Gastrocnemius medialis (tissue), 4 donors: ENCODE data around the gene ACOX2. TPM values are rescaled to one million over a fixed set of nuclear protein-coding genes. Genes with fewer than 3 reads are reported as not detected.

Source experiments
- ATAC-seq, 2 donors: fragments of 150-250 bp; one replicate each; pipeline ENCODE4 v1.9.1; 2016
- DNase-seq, 2 donors: peaks; one replicate each; pipeline ENCODE4 v3.0.0-alpha.2; 2019
- H3K27ac ChIP-seq, 4 donors: fragments of 200-600 bp; sonication (generic); 1 replicate in 1 of 4; 2 replicates in 3 of 4; pipeline ENCODE4 v1.5.1; 2016 to 2018; ENCODE audit warnings: mild to moderate bottlenecking in 2 of 4, moderate library complexity in 1 of 4
- H3K27me3 ChIP-seq, 3 donors: fragments of 200-600 bp; sonication (generic) in 2 of 3; 1 replicate in 1 of 3; 2 replicates in 2 of 3; pipeline versions ENCODE4 v1.5.1 to v1.6.0; 2016 to 2019; ENCODE audit warnings: mild to moderate bottlenecking in 1 of 3, moderate library complexity in 1 of 3
- H3K36me3 ChIP-seq, 2 donors: fragments of 200-600 bp; sonication (generic) in 1 of 2; one replicate each; pipeline ENCODE4 v1.5.1; 2017 to 2018
- H3K4me1 ChIP-seq, 2 donors: fragments of 200-600 bp; sonication (generic) in 1 of 2; one replicate each; pipeline ENCODE4 v1.5.1; 2016 to 2017; ENCODE audit warnings: mild to moderate bottlenecking in 2 of 2
- H3K4me3 ChIP-seq, 4 donors: fragments of 200-600 bp; sonication (generic) in 3 of 4; 1 replicate in 1 of 4; 2 replicates in 3 of 4; pipeline ENCODE4 v1.5.1; 2016 to 2019; ENCODE audit warnings: mild to moderate bottlenecking in 2 of 4
- H3K9me3 ChIP-seq, 3 donors: fragments of 200-600 bp; sonication (generic) in 2 of 3; 1 replicate in 1 of 3; 2 replicates in 2 of 3; pipeline ENCODE4 v1.5.1; 2016 to 2019
- POLR2A ChIP-seq, 2 donors: fragments of 450-650 bp; IDR thresholded peaks; one replicate each; pipeline ENCODE4 v1.6.1; 2017; ENCODE audit warnings: antibody characterized with exemption in 2 of 2, mild to moderate bottlenecking in 2 of 2, moderate library complexity in 2 of 2
- in situ Hi-C, 4 donors: fragments of 200-750 bp; cut with MboI; loops; one replicate each; pipeline versions ENCODE4 v1.15.0 to v1.8.0; 2017; ENCODE audit warnings: low sequenced_read_pairs in 4 of 4
- intact Hi-C: fragments of 100-400 bp; cut with DNase I; formaldehyde crosslinking; loops from one replicate; pipeline ENCODE4 v1.15.1; 2023; ENCODE audit warnings: low total_unique reads
- total RNA-seq, 4 donors: library from RNA; depleted of rRNA; stranded (reverse); fragments of >200 nt; gene quantifications; one replicate each; pipeline versions ENCODE4 v1.1.0 to v1.2.3, GENCODE V29; 2016
- TF ChIP-seq, protein P1 (sequence below), 5 experiments: fragments of 450-650 bp in 3 of 5; fragments of 200-600 bp in 2 of 5; sonication (generic) in 2 of 5; IDR thresholded peaks in 4 of 5; conservative IDR thresholded peaks in 1 of 5; 1 replicate in 4 of 5; 2 replicates in 1 of 5; pipeline ENCODE4 v1.5.1; 2016 to 2019; ENCODE audit warnings: antibody characterized with exemption in 5 of 5, mild to moderate bottlenecking in 3 of 5, moderate library complexity in 3 of 5

The ACOX2 gene
- total RNA-seq, 4 donors from 2014 or later = 1.6 to 10.4 (median 5.7) TPM

DNA sequence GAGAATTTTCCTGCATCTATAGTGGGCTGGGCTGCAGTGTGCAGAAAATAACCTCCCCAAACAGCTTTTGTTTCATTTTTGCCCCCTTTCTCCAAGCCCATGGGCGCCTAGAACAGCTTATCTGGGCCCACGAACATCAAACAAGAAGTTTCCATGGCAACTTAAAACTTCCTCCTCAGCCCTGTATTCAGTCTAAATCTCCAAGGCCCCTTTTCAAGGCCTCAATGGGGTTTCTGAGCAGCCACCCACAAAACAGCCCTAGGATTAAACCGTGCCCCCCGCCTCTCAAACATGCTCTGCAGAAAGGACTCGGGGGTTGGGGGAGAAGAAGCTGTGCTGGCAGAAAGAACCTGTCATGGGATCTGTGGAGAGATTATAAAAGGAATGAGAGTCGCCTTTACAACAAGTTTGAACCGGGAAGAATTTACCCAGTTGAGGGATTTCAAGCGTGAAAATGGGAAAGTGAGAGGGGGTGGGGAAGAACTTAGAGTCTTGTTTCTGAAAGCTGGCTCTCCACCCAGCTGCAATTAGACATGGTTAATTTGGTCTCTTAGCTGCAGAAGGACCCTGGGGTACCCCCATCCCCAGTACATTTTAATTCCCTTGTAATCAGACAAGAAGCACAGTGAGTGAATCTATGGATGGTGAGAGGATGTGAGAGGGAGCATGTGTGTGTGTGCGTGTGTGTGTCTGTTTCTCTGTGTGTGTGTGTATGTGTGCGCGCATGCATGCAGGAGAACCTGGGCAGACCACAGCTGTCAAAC lies 44.5 kb upstream of the ACOX2 start:
- no peak overlapping the region for H3K27ac ChIP-seq

DNA sequence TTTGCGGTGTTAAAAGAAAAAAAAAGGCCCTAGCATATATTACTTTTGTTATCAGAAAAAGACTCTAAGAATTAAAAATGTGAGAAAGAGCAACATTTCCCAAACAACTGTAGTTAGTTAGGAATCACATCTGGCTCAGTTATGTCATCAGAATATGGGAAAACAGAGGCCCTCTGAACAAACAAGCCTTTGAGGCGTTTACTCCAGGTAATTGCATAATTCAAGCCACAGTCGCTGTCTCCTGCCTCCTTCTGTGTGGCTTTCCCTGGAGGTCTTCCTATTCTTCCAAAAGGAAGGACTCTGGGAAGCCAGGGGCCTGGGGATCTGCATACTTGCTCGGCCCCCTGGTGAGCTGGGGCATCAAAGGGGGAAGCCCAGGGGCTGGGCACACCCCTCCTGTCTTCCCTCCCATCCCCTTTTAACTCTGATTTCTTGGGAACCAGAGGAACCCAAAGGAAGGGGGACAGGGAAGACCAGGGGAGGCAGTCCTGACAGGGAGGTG lies 43.9 kb upstream of the ACOX2 start:
- Histone ChIP-seq H3K9me3 (no peaks in the 10 kb centered on the region), H3K4me3 (no peak overlapping the region), H3K4me1 (peaks cover 11 to 19% of the 10 kb centered on the region in 2 donors), H3K27me3 (peaks cover under 1 to 3% (median 2%) of the 10 kb centered on the region in 3 donors), H3K36me3 (no peaks in the 10 kb centered on the region), H3K27ac (no peak overlapping the region)
- ATAC-seq (no peak), DNase-seq (no peak)
- TF ChIP-seq, protein P1, sequence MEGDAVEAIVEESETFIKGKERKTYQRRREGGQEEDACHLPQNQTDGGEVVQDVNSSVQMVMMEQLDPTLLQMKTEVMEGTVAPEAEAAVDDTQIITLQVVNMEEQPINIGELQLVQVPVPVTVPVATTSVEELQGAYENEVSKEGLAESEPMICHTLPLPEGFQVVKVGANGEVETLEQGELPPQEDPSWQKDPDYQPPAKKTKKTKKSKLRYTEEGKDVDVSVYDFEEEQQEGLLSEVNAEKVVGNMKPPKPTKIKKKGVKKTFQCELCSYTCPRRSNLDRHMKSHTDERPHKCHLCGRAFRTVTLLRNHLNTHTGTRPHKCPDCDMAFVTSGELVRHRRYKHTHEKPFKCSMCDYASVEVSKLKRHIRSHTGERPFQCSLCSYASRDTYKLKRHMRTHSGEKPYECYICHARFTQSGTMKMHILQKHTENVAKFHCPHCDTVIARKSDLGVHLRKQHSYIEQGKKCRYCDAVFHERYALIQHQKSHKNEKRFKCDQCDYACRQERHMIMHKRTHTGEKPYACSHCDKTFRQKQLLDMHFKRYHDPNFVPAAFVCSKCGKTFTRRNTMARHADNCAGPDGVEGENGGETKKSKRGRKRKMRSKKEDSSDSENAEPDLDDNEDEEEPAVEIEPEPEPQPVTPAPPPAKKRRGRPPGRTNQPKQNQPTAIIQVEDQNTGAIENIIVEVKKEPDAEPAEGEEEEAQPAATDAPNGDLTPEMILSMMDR (IDR thresholded peaks at IDR 0.05 in 4 of 5, conservative IDR thresholded peaks at IDR 0.05 in 1 of 5) = no peak
- no peak for TF ChIP-seq POLR2A (IDR thresholded peaks at IDR 0.05)
- intact Hi-C loops = no loop called here
- in situ Hi-C loops = no loop called here

More for the DNA sequence above, 44.5 kb upstream of the ACOX2 start:
- intact Hi-C loops (no loop called here), in situ Hi-C loops (no loop called here)
- H3K4me1 ChIP-seq = peaks cover 14 to 25% of the 10 kb centered on the region in 2 donors
- no peaks in the 10 kb centered on the region for H3K36me3 ChIP-seq
- H3K27me3 ChIP-seq = peaks cover 7 to 9% (median 9%) of the 10 kb centered on the region in 3 donors
- DNase-seq (no peak), ATAC-seq (no peak)
- no peaks in the 10 kb centered on the region for H3K9me3 ChIP-seq
- H3K4me3 ChIP-seq = no peak overlapping the region
- TF ChIP-seq, protein P1 (IDR thresholded peaks at IDR 0.05 in 4 of 5, conservative IDR thresholded peaks at IDR 0.05 in 1 of 5) = no peak
- TF ChIP-seq POLR2A (IDR thresholded peaks at IDR 0.05) = no peak

DNA sequence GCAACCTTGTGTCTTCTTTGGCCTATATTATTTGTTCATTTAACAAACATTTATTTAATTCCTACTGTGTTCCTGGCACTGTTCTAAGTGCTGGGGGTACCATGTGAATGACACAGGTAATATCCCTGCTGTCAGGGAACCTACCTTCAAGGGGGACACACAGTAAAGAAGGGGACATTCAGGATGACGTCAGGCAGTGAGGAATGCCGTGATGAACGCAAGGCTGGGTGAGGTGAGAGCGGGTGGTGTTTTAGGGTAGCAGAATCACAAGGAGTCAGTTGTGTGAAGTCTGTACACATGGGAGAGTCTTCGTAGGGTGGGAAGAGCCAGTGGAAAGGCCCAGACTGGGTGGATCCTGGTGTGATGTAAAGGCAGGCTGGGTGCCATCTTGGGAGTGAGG lies 41.9 kb upstream of the ACOX2 start:
- Histone ChIP-seq H3K9me3 (no peaks in the 10 kb centered on the region), H3K27ac (peak overlapping the region; percentile 66 to 81 (median 81)), H3K36me3 (no peaks in the 10 kb centered on the region), H3K27me3 (no peaks in the 10 kb centered on the region), H3K4me3 (no peak overlapping the region), H3K4me1 (peaks cover under 1 to 7% of the 10 kb centered on the region in 2 donors)
- DNase-seq (no peak), ATAC-seq (no peak)
- in situ Hi-C loops = loop anchor here in 1 of 4 donors (5.0 kb wide), 1 partner anchor 43 kb away; no protein-coding TSS in a partner anchor
- intact Hi-C loops = no loop called here
- TF ChIP-seq, protein P1 (IDR thresholded peaks at IDR 0.05 in 4 of 5, conservative IDR thresholded peaks at IDR 0.05 in 1 of 5) = no peak
- no peak for TF ChIP-seq POLR2A (IDR thresholded peaks at IDR 0.05)

DNA sequence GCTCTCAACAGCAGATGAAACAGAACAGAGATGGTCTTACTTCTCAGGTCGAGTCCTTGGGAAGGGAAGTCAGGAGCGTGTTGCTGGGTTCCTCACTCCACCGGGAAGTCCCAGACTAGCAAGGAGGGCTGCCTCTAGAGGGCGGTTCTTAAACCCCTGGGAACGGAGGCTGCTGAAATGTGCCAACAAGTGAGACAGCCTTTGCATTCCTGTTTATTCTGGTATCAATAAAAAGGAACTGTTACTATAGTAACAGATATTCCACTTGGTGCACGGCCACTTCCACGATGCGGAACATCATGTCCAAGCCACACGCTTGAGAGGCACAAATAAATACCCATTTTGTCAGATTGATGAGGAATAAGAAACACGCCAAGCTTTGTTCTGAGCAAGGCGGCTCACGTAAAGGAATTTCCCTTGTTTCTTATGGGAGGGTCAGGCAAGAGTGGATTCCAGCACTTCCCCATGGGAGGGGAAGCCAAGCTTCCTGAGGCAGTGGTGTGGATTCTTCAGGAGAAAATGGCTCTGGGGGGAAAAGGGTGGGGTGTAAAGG lies 40.4 kb upstream of the ACOX2 start, which contains the start of gene FAM107A:
FAM107A (minus strand) TSS at position 123 of the 553 bp plus-strand sequence. CDS start 7,531 bp downstream, outside the sequence.
- ATAC-seq (peak; percentile 75 to 86), DNase-seq (peak in 1 of 2 donors; percentile 30)
- Histone ChIP-seq H3K4me1 (peaks cover 0 to 4% of the 10 kb centered on the region in 2 donors), H3K36me3 (no peaks in the 10 kb centered on the region), H3K9me3 (no peaks in the 10 kb centered on the region), H3K27me3 (no peaks in the 10 kb centered on the region), H3K4me3 (peak within 1 kb of the TSS; percentile 32 to 55 (median 43)), H3K27ac (peak within 1 kb of the TSS; percentile 66 to 81 (median 81))
- intact Hi-C loops (no loop called here), in situ Hi-C loops (loop anchor here in 1 of 4 donors (5.0 kb wide), 1 partner anchor 45 kb away; no protein-coding TSS in a partner anchor)
- TF ChIP-seq POLR2A (IDR thresholded peaks at IDR 0.05) = peak; percentile 31 to 63
- TF ChIP-seq, protein P1 (IDR thresholded peaks at IDR 0.05 in 4 of 5, conservative IDR thresholded peaks at IDR 0.05 in 1 of 5) = peak in 1 of 5 experiments; percentile 16
